IMR-90 (cell line): ENCODE data around the gene PDZD7. TPM values are rescaled to one million over a fixed set of nuclear protein-coding genes. Genes with fewer than 3 reads are reported as not detected.

Source experiments
- ATAC-seq: fragments of 200-7000 bp; cut with Tn5 transposase; 2 replicates; pipeline ENCODE4 v1.9.1; 2020; ENCODE audit warnings: low read depth, mild to moderate bottlenecking, moderate library complexity
- BruUV-seq: library from RNA; stranded (reverse); fragments of 400-500 nt; replicated peaks from 2 replicates; lab custom pipeline; 2021; lab: Mats Ljungman, UMichigan
- CTCF ChIA-PET: fragments of 300-600 bp; formaldehyde crosslinking; extraction: SDS; loops from one replicate; lab custom pipeline; 2021; ENCODE audit warnings: antibody characterized with exemption; lab: Yijun Ruan, JAX
- POLR2A ChIA-PET: fragments of 300-600 bp; sonication (Branson Sonifier 250); formaldehyde crosslinking; loops from one replicate; lab custom pipeline; 2022; ENCODE audit warnings: antibody characterized with exemption; ENCODE audit not compliant: unreplicated experiment; lab: Charles Lee
- DNase-seq: peaks from one replicate; pipeline ENCODE4 v3.0.0; 2013
- H2AFZ ChIP-seq: replicated peaks from 2 replicates; pipeline ENCODE3; 2013; ENCODE audit warnings: low read length, mild to moderate bottlenecking; ENCODE audit not compliant: poor library complexity
- H2AK5ac ChIP-seq: 2 replicates; pipeline ENCODE4 v1.6.1; 2013; ENCODE audit warnings: low read depth, low read length, inconsistent platforms
- H2AK9ac ChIP-seq: replicated peaks from 2 replicates; pipeline ENCODE3; 2013; ENCODE audit warnings: mild to moderate bottlenecking, low read depth, low read length, moderate library complexity; ENCODE audit not compliant: poor library complexity
- H2BK120ac ChIP-seq: 2 replicates; pipeline ENCODE4 v1.6.1; 2013; ENCODE audit warnings: low read depth, low read length, inconsistent platforms
- H2BK15ac ChIP-seq: 3 replicates; pipeline ENCODE4 v1.6.1; 2013; ENCODE audit warnings: low read depth, low read length, inconsistent platforms
- H2BK20ac ChIP-seq: 2 replicates; pipeline ENCODE4 v1.6.1; 2013; ENCODE audit warnings: low read depth, mild to moderate bottlenecking, inconsistent platforms, low read length, moderate library complexity
- H2BK5ac ChIP-seq: 2 replicates; pipeline ENCODE4 v1.6.1; 2013; ENCODE audit warnings: mild to moderate bottlenecking, low read depth, low read length, inconsistent platforms; ENCODE audit not compliant: poor library complexity, severe bottlenecking
- H3K14ac ChIP-seq: replicated peaks from 2 replicates; pipeline ENCODE4 v1.6.1; 2013; ENCODE audit warnings: low read depth, low read length, inconsistent platforms
- H3K18ac ChIP-seq: 2 replicates; pipeline ENCODE4 v1.6.1; 2013; ENCODE audit warnings: low read depth, low read length, control low read depth
- H3K23ac ChIP-seq: 2 replicates; pipeline ENCODE4 v1.6.1; 2013; ENCODE audit warnings: low read depth, low read length, inconsistent platforms
- H3K27ac ChIP-seq: 2 replicates; pipeline ENCODE4 v1.5.1; 2013; ENCODE audit warnings: mild to moderate bottlenecking, control low read depth, low read length; ENCODE audit not compliant: insufficient read depth
- H3K27me3 ChIP-seq: 2 replicates; pipeline ENCODE4 v1.6.1; 2013; ENCODE audit warnings: low read length; ENCODE audit not compliant: control insufficient read depth, insufficient read depth
- H3K36me3 ChIP-seq: 2 replicates; pipeline ENCODE4 v1.6.1; 2013; ENCODE audit warnings: low read length, mixed read lengths; ENCODE audit not compliant: control insufficient read depth, insufficient read depth
- H3K4ac ChIP-seq: 2 replicates; pipeline ENCODE4 v1.6.1; 2013; ENCODE audit warnings: low read depth, low read length, inconsistent platforms
- H3K4me1 ChIP-seq: 2 replicates; pipeline ENCODE4 v1.6.1; 2013; ENCODE audit warnings: low read length, mixed read lengths; ENCODE audit not compliant: control insufficient read depth, insufficient read depth
- H3K4me2 ChIP-seq: 2 replicates; pipeline ENCODE4 v1.6.1; 2013; ENCODE audit warnings: low read depth, mild to moderate bottlenecking, control low read depth, low read length, moderate library complexity
- H3K4me3 ChIP-seq: 2 replicates; pipeline ENCODE4 v1.5.1; 2013; ENCODE audit warnings: low read depth, mild to moderate bottlenecking, control low read depth, low read length, moderate library complexity; ENCODE audit not compliant: insufficient read depth
- H3K56ac ChIP-seq: 2 replicates; pipeline ENCODE4 v1.6.1; 2013; ENCODE audit warnings: low read length, inconsistent platforms; ENCODE audit not compliant: insufficient read depth; ENCODE audit errors: extremely low read depth
- H3K79me1 ChIP-seq, 2 experiments: 2 replicates each; pipeline ENCODE4 v1.6.1; 2013; ENCODE audit warnings: low read length in 2 of 2, inconsistent platforms in 1 of 2, low read depth in 1 of 2
- H3K9ac ChIP-seq: 2 replicates; pipeline ENCODE4 v1.6.1; 2013; ENCODE audit warnings: low read depth, low read length, control low read depth
- H3K9me1 ChIP-seq: 2 replicates; pipeline ENCODE4 v1.6.1; 2013; ENCODE audit warnings: low read length, inconsistent platforms; ENCODE audit not compliant: insufficient read depth
- H3K9me3 ChIP-seq: 2 replicates; pipeline ENCODE4 v1.6.1; 2013; ENCODE audit warnings: low read length; ENCODE audit not compliant: control insufficient read depth, insufficient read depth
- H4K20me1 ChIP-seq: 2 replicates; pipeline ENCODE4 v1.6.1; 2013; ENCODE audit warnings: low read length, inconsistent platforms; ENCODE audit not compliant: insufficient read depth
- H4K5ac ChIP-seq: 2 replicates; pipeline ENCODE4 v1.6.1; 2013; ENCODE audit warnings: mild to moderate bottlenecking, low read depth, low read length, control low read depth
- H4K8ac ChIP-seq, 2 experiments: 2 replicates each; pipeline ENCODE4 v1.6.1; 2013; ENCODE audit warnings: low read depth in 2 of 2, low read length in 2 of 2, control low read depth in 1 of 2, inconsistent platforms in 1 of 2
- H4K91ac ChIP-seq: 2 replicates; pipeline ENCODE4 v1.6.1; 2013; ENCODE audit warnings: low read depth, low read length, inconsistent platforms; ENCODE audit not compliant: insufficient read depth
- BHLHE40 ChIP-seq: fragments of 150-350 bp; IDR thresholded peaks from 2 replicates; pipeline ENCODE4 v1.6.1; 2016; ENCODE audit warnings: mild to moderate bottlenecking, low read depth, low read length
- CEBPB ChIP-seq: IDR thresholded peaks from 2 replicates; pipeline ENCODE4 v1.6.1; 2012; ENCODE audit warnings: low read depth, low read length, improper control_type of control experiment
- CHD1 ChIP-seq: IDR thresholded peaks from 2 replicates; pipeline ENCODE4 v1.6.1; 2012; ENCODE audit warnings: low read depth, low read length, improper control_type of control experiment
- CTCF ChIP-seq: conservative IDR thresholded peaks from 2 replicates; pipeline ENCODE4 v1.5.1; 2012; ENCODE audit warnings: mild to moderate bottlenecking, low read depth, low read length, improper control_type of control experiment
- FOS ChIP-seq: fragments of 150-350 bp; IDR thresholded peaks from 2 replicates; pipeline ENCODE4 v1.6.1; 2016; ENCODE audit warnings: low read depth, low read length
- MAFK ChIP-seq: IDR thresholded peaks from 2 replicates; pipeline ENCODE4 v1.6.1; 2012; ENCODE audit warnings: low read depth, low read length, improper control_type of control experiment
- MAZ ChIP-seq: IDR thresholded peaks from 2 replicates; pipeline ENCODE4 v1.6.1; 2012; ENCODE audit warnings: low read depth, mild to moderate bottlenecking, low read length, improper control_type of control experiment, moderate library complexity, borderline replicate concordance
- MXI1 ChIP-seq: IDR thresholded peaks from 2 replicates; pipeline ENCODE4 v1.6.1; 2012; ENCODE audit warnings: low read depth, mild to moderate bottlenecking, low read length, moderate library complexity, borderline replicate concordance
- NFE2L2 ChIP-seq: fragments of 150-350 bp; IDR thresholded peaks from 2 replicates; pipeline ENCODE4 v1.6.1; 2016; ENCODE audit warnings: low read depth, mild to moderate bottlenecking, low read length
- POLR2A ChIP-seq: IDR thresholded peaks from 2 replicates; pipeline ENCODE4 v1.6.1; 2012; ENCODE audit warnings: mild to moderate bottlenecking, low read depth, low read length
- RAD21 ChIP-seq: IDR thresholded peaks from 2 replicates; pipeline ENCODE4 v1.6.1; 2012; ENCODE audit warnings: low read length, improper control_type of control experiment
- RCOR1 ChIP-seq: IDR thresholded peaks from 2 replicates; pipeline ENCODE4 v1.6.1; 2012; ENCODE audit warnings: mild to moderate bottlenecking, low read length, improper control_type of control experiment; ENCODE audit not compliant: insufficient replicate concordance
- RFX5 ChIP-seq: IDR thresholded peaks from 2 replicates; pipeline ENCODE4 v1.8.0; 2012; ENCODE audit warnings: low read depth, mild to moderate bottlenecking, low read length, moderate library complexity
- SMC3 ChIP-seq: fragments of 150-350 bp; IDR thresholded peaks from 2 replicates; pipeline ENCODE4 v1.6.1; 2016; ENCODE audit warnings: low read depth, mild to moderate bottlenecking, antibody characterized with exemption, low read length, moderate library complexity
- WGBS, 2 experiments: methylation state at CpG; one replicate each; pipeline versions ENCODE4 v1.1.5 to v1.1.7; 2013; ENCODE audit warnings: missing lambda C conversion rate in 2 of 2; ENCODE audit not compliant: insufficient read length in 1 of 2; ENCODE audit errors: extremely low coverage in 2 of 2; 5-methylcytosine and 5-hydroxymethylcytosine counted together
- dilution Hi-C: fragments of 300-500 bp; cut with HindIII; formaldehyde crosslinking; loops from one replicate; pipeline ENCODE4 v1.14.3; 2018; ENCODE audit warnings: low sequenced_read_pairs; ENCODE audit not compliant: unreplicated experiment
- in situ Hi-C: fragments of 300-500 bp; cut with MboI; formaldehyde crosslinking; loops from 3 replicates; pipeline ENCODE4 v1.14.3; 2019; ENCODE audit warnings: low sequenced_read_pairs, inconsistent platforms, mixed read lengths
- intact Hi-C: fragments of 100-400 bp; cut with micrococcal nuclease; formaldehyde crosslinking; loops from 2 replicates; pipeline ENCODE4 v1.10.0; 2022
- polyA plus RNA-seq, 3 experiments: library from polyadenylated mRNA; depleted of rRNA; stranded (reverse); fragments of >200 nt; gene quantifications; 2 replicates each; pipeline ENCODE4 v1.2.3, GENCODE V29; 2012; ENCODE audit warnings: low replicate concordance in 1 of 3
- total RNA-seq: library from RNA; depleted of rRNA; stranded (reverse); fragments of >200 nt; gene quantifications from 2 replicates; pipeline ENCODE4 v1.2.3, GENCODE V29; 2012
- TF ChIP-seq, protein P1 (sequence below): fragments of 150-350 bp; IDR thresholded peaks from 2 replicates; pipeline ENCODE4 v1.6.1; 2017; ENCODE audit warnings: mild to moderate bottlenecking, antibody characterized with exemption, low read length, low read depth
- TF ChIP-seq, protein P2 (sequence below): fragments of 150-350 bp; IDR thresholded peaks from 2 replicates; pipeline ENCODE4 v1.6.1; 2016; ENCODE audit warnings: low read depth, mild to moderate bottlenecking, low read length, moderate library complexity, borderline replicate concordance

Gene PDZD7
- total and polyA plus RNA-seq, 2 of the 4 experiments (the other 2 are of a cell fraction): 0.90 to 1.5 TPM

GRCh38 chr10:101019440-101019703 lies 11.6 kb downstream of the PDZD7 start:
- dilution Hi-C loops (no loop called here), intact Hi-C loops (loop anchor here (2.0 to 10.0 kb wide), 2 partner anchors 47 to 455 kb away; no protein-coding TSS in a partner anchor), in situ Hi-C loops (no loop called here)
- no peaks in the 10 kb centered on the region for H3K9me3 ChIP-seq
- peaks cover 8% of the 10 kb centered on the region for H3K4me1 ChIP-seq
- no peak overlapping the region for H2AK9ac ChIP-seq
- ATAC-seq: no peak
- no peak overlapping the region for H3K9ac ChIP-seq
- peaks cover 1% of the 10 kb centered on the region; the same call in 1 of the 2 replicates for H3K27me3 ChIP-seq
- H2BK15ac ChIP-seq: no peak overlapping the region
- H3K4me2 ChIP-seq: no peak overlapping the region
- H3K56ac ChIP-seq: no peak overlapping the region
- H3K36me3 ChIP-seq: no peaks in the 10 kb centered on the region
- no peak overlapping the region for H2BK20ac ChIP-seq
- ChIA-PET POLR2A (no interaction called here), CTCF (interaction anchor here (0.7 to 6.8 kb wide), 11 partner anchors 11 to 123 kb away, joined by 3 to 48 read pairs (median 4); partner anchors contain the start of genes LZTS2, PDZD7 and SFXN3)
- no peak overlapping the region for H3K27ac ChIP-seq
- H4K5ac ChIP-seq: no peak overlapping the region
- 0 out of 4 replicates have a peak, but pooled peaks cover 0 to 7% of the 10 kb centered on the region in 2 experiments for H3K79me1 ChIP-seq
- no peak for DNase-seq
- H4K20me1 ChIP-seq: no peaks in the 10 kb centered on the region
- H3K14ac ChIP-seq: no peak overlapping the region
- no TSS peak for BruUV-seq
- H3K9me1 ChIP-seq: peaks cover 2% of the 10 kb centered on the region; the same call in 1 of the 2 replicates
- no CpG with 5 or more reads among the region's 2 CpGs for WGBS, 2 experiments
- no peak overlapping the region for H4K91ac ChIP-seq
- H3K18ac ChIP-seq: no peak overlapping the region
- peak overlapping the region; percentile 79 for H2AFZ ChIP-seq
- H2BK5ac ChIP-seq: no peak overlapping the region
- no peak overlapping the region for H3K23ac ChIP-seq
- H3K4me3 ChIP-seq: no peak overlapping the region
- H2BK120ac ChIP-seq: no peak overlapping the region
- no peak overlapping the region for H4K8ac ChIP-seq
- H2AK5ac ChIP-seq: no peak overlapping the region
- TF ChIP-seq, protein P1, sequence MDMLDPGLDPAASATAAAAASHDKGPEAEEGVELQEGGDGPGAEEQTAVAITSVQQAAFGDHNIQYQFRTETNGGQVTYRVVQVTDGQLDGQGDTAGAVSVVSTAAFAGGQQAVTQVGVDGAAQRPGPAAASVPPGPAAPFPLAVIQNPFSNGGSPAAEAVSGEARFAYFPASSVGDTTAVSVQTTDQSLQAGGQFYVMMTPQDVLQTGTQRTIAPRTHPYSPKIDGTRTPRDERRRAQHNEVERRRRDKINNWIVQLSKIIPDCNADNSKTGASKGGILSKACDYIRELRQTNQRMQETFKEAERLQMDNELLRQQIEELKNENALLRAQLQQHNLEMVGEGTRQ: no peak
- TF ChIP-seq MXI1 (no peak), FOS (no peak), MAFK (no peak), BHLHE40 (no peak), RFX5 (no peak), CTCF (no peak), RCOR1 (no peak), CEBPB (no peak), POLR2A (no peak), SMC3 (no peak), RAD21 (no peak), MAZ (no peak), NFE2L2 (no peak), CHD1 (no peak)
- TF ChIP-seq, protein P2, sequence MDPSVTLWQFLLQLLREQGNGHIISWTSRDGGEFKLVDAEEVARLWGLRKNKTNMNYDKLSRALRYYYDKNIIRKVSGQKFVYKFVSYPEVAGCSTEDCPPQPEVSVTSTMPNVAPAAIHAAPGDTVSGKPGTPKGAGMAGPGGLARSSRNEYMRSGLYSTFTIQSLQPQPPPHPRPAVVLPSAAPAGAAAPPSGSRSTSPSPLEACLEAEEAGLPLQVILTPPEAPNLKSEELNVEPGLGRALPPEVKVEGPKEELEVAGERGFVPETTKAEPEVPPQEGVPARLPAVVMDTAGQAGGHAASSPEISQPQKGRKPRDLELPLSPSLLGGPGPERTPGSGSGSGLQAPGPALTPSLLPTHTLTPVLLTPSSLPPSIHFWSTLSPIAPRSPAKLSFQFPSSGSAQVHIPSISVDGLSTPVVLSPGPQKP: no peak
- no peak overlapping the region for H3K4ac ChIP-seq
